HUDEP-2 (cell line): ENCODE results near the gene MYO5B.

ENCODE experiments used
- DNase-seq, 76 experiments: peaks; one replicate each; lab custom pipeline; 2025; ENCODE audit not compliant: unreplicated experiment in 76 of 76; lab: John Stamatoyannopoulos, UW

MYO5B gene

DNA sequence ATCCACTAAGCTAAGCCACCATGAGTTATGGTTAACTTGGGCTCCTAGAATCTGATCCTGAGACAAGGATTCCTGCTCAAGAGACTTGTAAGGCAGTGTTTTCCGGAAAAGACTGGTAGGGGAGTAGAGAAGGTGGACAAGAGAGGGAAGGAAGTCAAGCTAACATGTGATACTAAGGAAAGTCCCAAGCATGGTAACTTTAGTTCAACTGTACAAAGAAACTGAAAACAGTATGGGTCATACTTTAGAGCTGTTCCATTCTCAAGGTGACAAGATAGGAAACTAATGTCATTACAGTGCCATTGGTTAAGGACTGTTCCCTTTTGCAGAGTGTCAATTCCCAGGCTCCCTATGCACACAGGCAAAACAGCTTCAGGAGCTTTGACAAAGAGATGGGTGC lies 5.8 kb downstream of the MYO5B start:
- no peak for DNase-seq

GRCh38 chr18:50188652-50189051 lies 6.3 kb downstream of the MYO5B start:
- no peak for DNase-seq

DNA sequence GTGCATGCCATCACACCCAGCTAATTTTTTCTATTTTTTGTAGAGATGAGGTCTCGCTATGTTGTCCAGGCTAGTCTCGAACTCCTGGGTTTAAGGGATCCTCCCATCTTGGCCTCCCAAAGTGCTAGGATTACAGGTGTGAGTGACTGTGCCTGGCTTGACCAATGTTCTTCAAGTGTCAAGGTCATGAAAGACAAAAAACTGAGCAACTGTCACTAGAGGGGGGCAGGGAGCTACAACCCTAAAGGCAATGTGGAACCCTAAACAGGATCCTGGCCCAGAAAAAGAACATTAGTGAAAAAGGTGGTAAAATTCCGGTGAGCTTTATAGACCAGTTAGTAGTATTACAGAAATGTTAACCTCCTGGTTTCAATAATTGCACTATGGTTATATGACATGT lies 7.3 kb downstream of the MYO5B start:
- peak in 1 of 76 experiments; percentile 12 for DNase-seq

GRCh38 chr18:50186385-50186784 lies 8.6 kb downstream of the MYO5B start:
- DNase-seq: no peak

GRCh38 chr18:50183556-50183955 lies 11.4 kb downstream of the MYO5B start:
- no peak for DNase-seq

DNA sequence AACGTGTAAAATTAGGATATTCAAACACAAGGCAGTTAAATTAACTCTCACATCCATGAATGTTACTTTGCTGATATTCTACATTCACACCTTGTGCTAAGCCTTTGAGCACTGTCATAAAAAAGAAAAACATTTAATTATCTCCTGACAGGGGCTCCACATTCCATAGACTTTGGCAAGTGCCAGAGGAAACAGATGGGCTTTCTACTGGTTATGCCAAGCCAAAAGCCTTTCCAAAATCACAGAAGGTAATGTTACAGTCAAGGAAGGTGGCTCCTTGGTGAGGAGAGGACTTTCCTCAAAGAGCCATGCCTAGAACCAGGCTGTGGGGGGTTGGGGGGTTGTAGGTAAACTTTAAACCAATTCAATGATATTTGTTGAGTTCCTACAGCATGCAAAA lies 12.4 kb downstream of the MYO5B start:
- DNase-seq: no peak

- no peak for DNase-seq
Observed at GRCh38 chr18:50181590-50181989, 13.4 kb downstream of the MYO5B start.

GRCh38 chr18:50179465-50179864 lies 15.5 kb downstream of the MYO5B start:
- no peak for DNase-seq

DNA sequence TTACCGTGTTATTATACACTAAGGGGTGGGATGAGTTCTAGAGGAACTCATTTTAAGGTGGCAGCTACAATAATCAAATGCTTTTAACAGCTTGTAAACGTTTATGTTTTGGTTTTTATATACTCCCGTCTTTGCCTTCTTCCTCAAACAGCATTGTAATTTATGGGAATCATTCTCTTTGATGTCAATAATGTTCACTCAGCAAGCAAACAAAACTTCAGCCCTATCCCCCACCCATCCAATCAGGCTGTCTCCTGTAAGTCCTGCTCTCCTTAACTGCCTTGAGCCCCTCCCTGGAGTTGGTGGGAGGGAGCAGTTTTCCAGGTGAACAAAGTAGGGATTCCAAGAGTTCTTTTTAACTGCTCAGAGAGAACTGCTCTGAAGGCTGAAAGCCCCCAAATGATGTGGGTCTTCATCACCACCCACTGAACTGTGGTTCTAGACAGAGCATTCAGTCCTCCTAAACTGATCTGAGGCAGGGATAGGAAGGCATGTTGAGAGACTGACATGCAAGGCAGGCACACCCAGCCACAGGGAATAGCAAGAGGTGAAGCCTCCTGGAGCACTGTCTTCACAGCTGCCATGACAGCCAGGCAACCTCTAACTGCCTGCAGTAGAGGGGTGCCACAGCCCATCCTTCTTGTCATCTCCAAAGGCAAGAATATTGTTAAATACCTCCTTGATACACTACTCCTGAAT lies 17.5 kb downstream of the MYO5B start:
- DNase-seq: no peak

GRCh38 chr18:50172367-50172766 lies 22.6 kb downstream of the MYO5B start:
- no peak for DNase-seq

DNA sequence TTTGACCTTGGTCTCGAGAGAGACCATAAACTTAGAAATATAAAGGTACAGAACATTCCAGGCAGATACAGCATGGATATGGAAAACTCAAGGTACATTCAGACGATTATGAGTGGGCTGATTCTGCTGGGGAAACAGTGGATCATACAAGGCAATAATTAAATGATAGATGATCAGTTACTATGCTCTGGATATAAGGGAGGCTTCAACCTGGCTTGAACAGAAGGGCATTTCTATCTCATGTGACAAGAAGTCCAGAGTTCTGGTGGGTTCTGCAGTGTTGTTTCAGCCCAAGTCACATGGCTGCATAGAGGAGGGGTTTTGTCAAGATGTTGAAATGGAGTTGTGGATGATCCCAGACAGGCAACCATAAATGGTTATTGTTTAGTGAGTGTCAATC lies 23.5 kb downstream of the MYO5B start:
- no peak for DNase-seq

DNA sequence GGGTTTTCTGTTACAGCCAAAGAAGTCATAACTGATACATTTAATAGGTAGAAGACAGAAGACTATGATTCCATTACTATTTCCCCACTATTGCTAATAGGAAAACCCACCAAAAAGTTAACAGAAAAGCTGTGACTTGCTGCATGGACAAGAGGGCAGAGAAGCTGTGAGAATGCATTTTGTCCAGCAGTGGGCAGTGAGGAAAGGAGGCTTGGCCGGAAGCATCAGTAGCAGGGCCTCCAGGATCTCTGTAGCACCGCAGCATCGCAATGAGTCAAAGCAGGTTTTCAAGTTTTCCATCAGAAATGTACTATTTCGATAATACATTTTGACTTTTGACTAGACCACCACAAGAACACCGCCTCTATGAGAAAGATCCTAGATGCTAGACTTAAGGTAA lies 24.9 kb downstream of the MYO5B start:
- no peak for DNase-seq

DNA sequence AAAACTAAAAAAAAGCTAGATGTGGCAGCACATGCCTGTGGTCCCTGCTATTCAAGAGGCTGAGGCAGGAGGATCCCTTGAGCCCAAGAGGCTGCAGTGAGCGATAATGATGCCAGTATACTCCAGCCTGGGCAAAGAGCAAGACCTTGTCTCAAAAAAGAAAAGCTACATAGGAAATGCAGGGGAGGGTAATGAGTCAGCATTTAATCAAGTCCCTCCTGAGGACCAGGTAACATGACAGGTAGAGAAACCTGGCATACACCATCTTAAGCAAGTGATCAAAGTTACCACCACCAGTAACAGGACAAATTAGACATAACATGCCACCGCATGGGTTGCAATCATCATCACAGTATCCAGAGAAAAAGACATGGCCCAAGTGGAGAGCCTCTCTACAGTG lies 25.8 kb downstream of the MYO5B start:
- DNase-seq: no peak

GRCh38 chr18:50167966-50168365 lies 27.0 kb downstream of the MYO5B start:
- no peak for DNase-seq

GRCh38 chr18:50166901-50167300 lies 28.0 kb downstream of the MYO5B start:
- DNase-seq: no peak

- DNase-seq: no peak
Observed at GRCh38 chr18:50163505-50163904, 31.4 kb downstream of the MYO5B start.

GRCh38 chr18:50162486-50163304 lies 32.3 kb downstream of the MYO5B start:
- DNase-seq: no peak

- no peak for DNase-seq
Observed at GRCh38 chr18:50161597-50162205, 33.2 kb downstream of the MYO5B start.

GRCh38 chr18:50159654-50160046 lies 35.3 kb downstream of the MYO5B start:
- no peak for DNase-seq

- no peak for DNase-seq
Observed at GRCh38 chr18:50158866-50159653, 35.9 kb downstream of the MYO5B start.

DNA sequence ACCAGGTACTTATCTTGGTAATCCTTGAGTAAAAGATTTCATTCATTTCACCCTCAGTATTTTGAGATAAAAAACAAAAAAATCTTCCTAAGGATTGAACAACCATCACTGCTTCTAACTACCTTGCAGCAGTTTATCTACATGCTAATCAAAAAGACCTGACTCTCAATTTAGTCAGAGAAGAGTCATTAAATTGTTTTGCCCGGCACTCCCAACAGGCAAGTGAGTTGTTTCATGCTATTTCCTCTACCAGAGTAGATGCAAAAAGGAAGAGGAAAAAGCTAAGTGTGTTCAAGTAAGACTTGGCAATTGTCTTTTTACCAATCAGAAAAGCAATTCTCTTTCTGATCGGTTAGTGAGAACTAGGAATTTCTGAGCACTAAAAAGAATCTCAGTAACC lies 39.5 kb downstream of the MYO5B start:
- no peak for DNase-seq
